ENCODE data around the gene GPAT3.

The GPAT3 gene

DNA sequence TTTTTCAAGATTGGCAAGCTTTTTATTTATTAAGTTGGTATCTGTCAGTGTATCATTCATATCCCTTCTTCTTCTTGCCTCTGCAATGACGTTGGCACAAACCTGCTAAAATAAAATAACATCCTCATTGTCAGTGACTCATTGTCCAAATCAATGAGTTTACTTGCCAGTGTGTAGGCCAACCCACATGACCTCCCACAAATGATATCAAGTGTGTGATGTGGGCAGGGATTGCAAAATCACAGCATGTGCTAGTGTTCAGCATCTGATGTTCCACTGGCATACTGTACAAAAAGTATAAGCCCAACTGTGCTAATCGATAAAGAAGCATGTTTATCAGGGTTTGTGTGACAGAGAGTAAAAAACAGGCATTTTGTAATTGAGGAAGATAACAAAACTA is 25.5 kb downstream of the GPAT3 start (continued):
- TF ChIP-seq ZNF544 (tag by site-specific recombination; IDR thresholded peaks at IDR 0.05) (no peak), ZNF280C (tag by site-specific recombination; IDR thresholded peaks at IDR 0.05) (no peak), ZNF629 (tag by site-specific recombination; IDR thresholded peaks at IDR 0.05) (peak; percentile 61), ZNF362 (tag by site-specific recombination; IDR thresholded peaks at IDR 0.05) (peak; percentile 34; the same call in 1 of the 2 replicates), ZNF416 (tag by site-specific recombination; IDR thresholded peaks at IDR 0.05) (no peak), TRIM28 (IDR thresholded peaks at IDR 0.05; ENCODE audit: borderline replicate concordance, low read length) (no peak), EGR2 (tag by site-specific recombination; IDR thresholded peaks at IDR 0.05; ENCODE audit: low read depth) (peak; percentile 94), ZNF426 (tag by site-specific recombination; IDR thresholded peaks at IDR 0.05) (no peak), GLI4 (tag by site-specific recombination; IDR thresholded peaks at IDR 0.05) (no peak), ZNF843 (tag by site-specific recombination; IDR thresholded peaks at IDR 0.05) (no peak), ZNF76 (tag by site-specific recombination; IDR thresholded peaks at IDR 0.05; ENCODE audit: borderline replicate concordance, low read depth) (no peak), ZNF776 (tag by site-specific recombination; IDR thresholded peaks at IDR 0.05; ENCODE audit: borderline replicate concordance) (no peak), ZNF18 (tag by site-specific recombination; IDR thresholded peaks at IDR 0.05) (no peak), ZFP37 (tag by site-specific recombination; IDR thresholded peaks at IDR 0.05) (no peak), ZNF707 (tag by site-specific recombination; IDR thresholded peaks at IDR 0.05) (no peak), MZF1 (tag by site-specific recombination; IDR thresholded peaks at IDR 0.05; ENCODE audit: borderline replicate concordance) (no peak), ZNF785 (tag by site-specific recombination; IDR thresholded peaks at IDR 0.05) (no peak), ZNF585B (tag by site-specific recombination; IDR thresholded peaks at IDR 0.05) (no peak), ZNF10 (tag by site-specific recombination; IDR thresholded peaks at IDR 0.05) (no peak), ZNF394 (tag by site-specific recombination; IDR thresholded peaks at IDR 0.05; ENCODE audit: borderline replicate concordance) (no peak), ZNF677 (tag by site-specific recombination; IDR thresholded peaks at IDR 0.05) (no peak)

DNA sequence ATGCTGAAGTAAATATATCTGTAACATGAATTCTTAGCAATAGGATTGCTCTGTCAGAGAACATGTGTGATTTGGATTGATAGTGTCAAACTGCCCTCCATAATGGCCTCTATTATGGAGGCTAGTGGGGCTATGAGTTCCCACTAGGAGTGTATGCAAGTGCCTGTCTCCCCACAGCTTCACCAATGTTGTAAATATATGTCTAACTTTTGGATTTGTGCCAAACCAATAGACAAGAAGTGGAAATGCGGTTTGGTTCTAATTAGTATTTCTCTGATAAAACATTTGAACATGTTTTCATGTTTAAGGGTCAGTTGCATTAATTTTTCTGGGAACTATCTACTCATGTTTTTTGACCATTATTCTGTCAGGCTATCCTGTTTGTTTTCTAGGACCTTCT is 28.1 kb downstream of the GPAT3 start:
- Histone ChIP-seq H3K27ac (ENCODE audit: extremely low read depth, low read depth, low read length) (no peak overlapping the region), H3K4me1 (ENCODE audit: control insufficient read depth, insufficient read depth, low read length) (no peaks in the 10 kb centered on the region), H3K36me3 (ENCODE audit: control insufficient read depth in 2 of 2, insufficient read depth in 1 of 2, low read length in 2 of 2) (no peaks in the 10 kb centered on the region), H3K4me3 (ENCODE audit: low read depth, low read length) (no peak overlapping the region), H3K9me3 (ENCODE audit: control insufficient read depth, insufficient read depth, low read depth, low read length) (no peaks in the 10 kb centered on the region)
- POLR2A ChIA-PET, result no interaction called here
- CTCF ChIA-PET, result no interaction called here
- no peak for TF ChIP-seq KLF1 (tag by site-specific recombination; IDR thresholded peaks at IDR 0.05)
- TF ChIP-seq ZNF112 (tag by site-specific recombination; IDR thresholded peaks at IDR 0.05), result no peak
- TF ChIP-seq ZNF140 (tag by site-specific recombination; IDR thresholded peaks at IDR 0.05), result no peak
- no peak for TF ChIP-seq ZBTB1 (tag by site-specific recombination; IDR thresholded peaks at IDR 0.05)
- TF ChIP-seq, protein P1, sequence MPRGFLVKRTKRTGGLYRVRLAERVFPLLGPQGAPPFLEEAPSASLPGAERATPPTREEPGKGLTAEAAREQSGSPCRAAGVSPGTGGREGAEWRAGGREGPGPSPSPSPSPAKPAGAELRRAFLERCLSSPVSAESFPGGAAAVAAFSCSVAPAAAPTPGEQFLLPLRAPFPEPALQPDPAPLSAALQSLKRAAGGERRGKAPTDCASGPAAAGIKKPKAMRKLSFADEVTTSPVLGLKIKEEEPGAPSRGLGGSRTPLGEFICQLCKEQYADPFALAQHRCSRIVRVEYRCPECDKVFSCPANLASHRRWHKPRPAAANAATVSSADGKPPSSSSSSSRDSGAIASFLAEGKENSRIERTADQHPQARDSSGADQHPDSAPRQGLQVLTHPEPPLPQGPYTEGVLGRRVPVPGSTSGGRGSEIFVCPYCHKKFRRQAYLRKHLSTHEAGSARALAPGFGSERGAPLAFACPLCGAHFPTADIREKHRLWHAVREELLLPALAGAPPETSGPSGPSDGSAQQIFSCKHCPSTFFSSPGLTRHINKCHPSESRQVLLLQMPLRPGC (tag by site-specific recombination; IDR thresholded peaks at IDR 0.05), result no peak
- no peak for TF ChIP-seq ZEB2 (tag by site-specific recombination; IDR thresholded peaks at IDR 0.05)
- TF ChIP-seq PRDM1 (tag by site-specific recombination; IDR thresholded peaks at IDR 0.05), result no peak
- TF ChIP-seq ZBTB21 (tag by site-specific recombination; IDR thresholded peaks at IDR 0.05), result no peak
- TF ChIP-seq ZNF555 (tag by site-specific recombination; conservative IDR thresholded peaks at IDR 0.05), result no peak
- TF ChIP-seq ZNF239 (tag by site-specific recombination; IDR thresholded peaks at IDR 0.05), result no peak
- no peak for TF ChIP-seq ZNF473 (tag by site-specific recombination; IDR thresholded peaks at IDR 0.05)
- TF ChIP-seq MZF1 (tag by site-specific recombination; IDR thresholded peaks at IDR 0.05; ENCODE audit: borderline replicate concordance), result no peak
- no peak for TF ChIP-seq ZIC2 (tag by site-specific recombination; IDR thresholded peaks at IDR 0.05)
- no peak for TF ChIP-seq ZNF211 (tag by site-specific recombination; IDR thresholded peaks at IDR 0.05; ENCODE audit: low read depth)
- TF ChIP-seq ZNF596 (tag by site-specific recombination; IDR thresholded peaks at IDR 0.05), result no peak
